ENCODE data around the gene FBXO42. TPM values are rescaled to one million over a fixed set of nuclear protein-coding genes. Genes with fewer than 3 reads are reported as not detected.

FBXO42 gene
- polyA plus RNA-seq, 3 donors, result 11.6 to 18.4 (median 16.9) TPM

- H3K9ac ChIP-seq (ENCODE audit: insufficient read depth, low read length, poor library complexity, severe bottlenecking), result no peak overlapping the region
- intact Hi-C loops (cut with micrococcal nuclease), result no loop called here
- H3K4me3 Mint-ChIP-seq, result peak overlapping the region in 1 of 2 donors; percentile 87
- H3K4me3 ChIP-seq (replicated peaks in 1 of 3; ENCODE audit: low read depth in 2 of 3, low read length in 3 of 3), result peak overlapping the region in 1 of 3 experiments; percentile 32
- no peaks in the 10 kb centered on the region for H4K20me1 ChIP-seq (ENCODE audit: insufficient read depth, low read length)
- H3K36me3 Mint-ChIP-seq, result peaks cover 7 to 10% of the 10 kb centered on the region in 2 donors
- peak in 1 of 3 donors; percentile 21 for DNase-seq
- H3K79me2 ChIP-seq (ENCODE audit: insufficient read depth, low read length), result no peaks in the 10 kb centered on the region
- no peak overlapping the region for H2AFZ ChIP-seq (ENCODE audit: insufficient read depth, low read depth, low read length, poor library complexity, severe bottlenecking)
- no peak overlapping the region for H3K27ac Mint-ChIP-seq
- H3K27me3 ChIP-seq (ENCODE audit: control insufficient read depth in 2 of 2, insufficient read depth in 2 of 2, low read length in 2 of 2), result peaks cover 18 to 48% of the 10 kb centered on the region in 2 donors
- H3K4me2 ChIP-seq (replicated peaks; ENCODE audit: extremely low read depth, low read length, poor library complexity, severe bottlenecking), result peak overlapping the region; percentile 39
- WGBS (ENCODE audit: insufficient coverage), result 40% methylated on average over 33 of the region's 46 CpGs
- H3K27me3 Mint-ChIP-seq (ENCODE audit: low read depth in 3 of 3), result peaks cover 38 to 52% (median 43%) of the 10 kb centered on the region in 3 donors
- peaks cover 19 to 22% of the 10 kb centered on the region in 2 donors for H3K9me3 ChIP-seq (replicated peaks in 1 of 2; ENCODE audit: control insufficient read depth in 1 of 2, insufficient read depth in 1 of 2, low read length in 2 of 2)
- peaks cover 26% of the 10 kb centered on the region for H3K4me1 Mint-ChIP-seq
- no peak for TF ChIP-seq CTCF (IDR thresholded peaks at IDR 0.05)
- peaks cover 15 to 18% of the 10 kb centered on the region in 2 donors for H3K4me1 ChIP-seq (ENCODE audit: control insufficient read depth in 1 of 2, insufficient read depth in 2 of 2, low read length in 2 of 2)
- H3K9me3 Mint-ChIP-seq, result peaks cover 6 to 23% (median 18%) of the 10 kb centered on the region in 7 donors
- no peaks in the 10 kb centered on the region for H3K36me3 ChIP-seq (replicated peaks in 1 of 2; ENCODE audit: control insufficient read depth in 1 of 2, insufficient read depth in 2 of 2, low read length in 2 of 2)
- no peak overlapping the region for H3K27ac ChIP-seq (ENCODE audit: low read depth in 1 of 2, low read length in 2 of 2)
Measured at GRCh38 chr1:16226490-16227179, 125.6 kb downstream of the FBXO42 start.

DNA sequence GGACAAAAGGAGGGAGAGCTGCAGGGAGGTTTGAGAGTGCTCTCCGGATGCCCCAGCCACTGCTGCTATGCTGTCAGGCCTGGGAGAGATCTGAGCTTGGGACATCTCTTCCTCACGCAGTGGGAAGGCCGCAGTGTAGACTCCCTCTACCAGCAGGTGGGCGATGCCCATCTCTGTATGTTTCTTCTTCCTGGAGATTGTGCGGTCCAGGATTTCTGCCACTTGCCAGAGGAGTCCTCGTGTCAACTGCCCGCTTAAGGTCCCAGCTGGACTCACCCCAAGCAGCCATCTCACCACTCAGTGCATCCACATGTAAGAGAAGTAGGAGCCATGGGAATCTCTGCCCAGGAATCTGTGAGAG lies 126.2 kb downstream of the FBXO42 start:
- Mint-ChIP-seq H3K4me3 (peak overlapping the region in 1 of 2 donors; percentile 87), H3K27ac (no peak overlapping the region), H3K36me3 (peaks cover 4 to 7% of the 10 kb centered on the region in 2 donors), H3K27me3 (ENCODE audit: low read depth in 3 of 3) (peaks cover 38 to 55% (median 47%) of the 10 kb centered on the region in 3 donors), H3K4me1 (peaks cover 26% of the 10 kb centered on the region), H3K9me3 (peaks cover 6 to 23% (median 18%) of the 10 kb centered on the region in 7 donors)
- Histone ChIP-seq H3K79me2 (ENCODE audit: insufficient read depth, low read length) (no peaks in the 10 kb centered on the region), H3K4me1 (ENCODE audit: control insufficient read depth in 1 of 2, insufficient read depth in 2 of 2, low read length in 2 of 2) (peaks cover 15 to 18% of the 10 kb centered on the region in 2 donors), H3K27me3 (ENCODE audit: control insufficient read depth in 2 of 2, insufficient read depth in 2 of 2, low read length in 2 of 2) (peaks cover 18 to 48% of the 10 kb centered on the region in 2 donors), H3K27ac (ENCODE audit: low read depth in 1 of 2, low read length in 2 of 2) (no peak overlapping the region), H3K36me3 (replicated peaks in 1 of 2; ENCODE audit: control insufficient read depth in 1 of 2, insufficient read depth in 2 of 2, low read length in 2 of 2) (no peaks in the 10 kb centered on the region), H3K9ac (ENCODE audit: insufficient read depth, low read length, poor library complexity, severe bottlenecking) (no peak overlapping the region), H2AFZ (ENCODE audit: insufficient read depth, low read depth, low read length, poor library complexity, severe bottlenecking) (no peak overlapping the region), H3K9me3 (replicated peaks in 1 of 2; ENCODE audit: control insufficient read depth in 1 of 2, insufficient read depth in 1 of 2, low read length in 2 of 2) (peaks cover 19 to 22% of the 10 kb centered on the region in 2 donors), H4K20me1 (ENCODE audit: insufficient read depth, low read length) (no peaks in the 10 kb centered on the region), H3K4me3 (replicated peaks in 1 of 3; ENCODE audit: low read depth in 2 of 3, low read length in 3 of 3) (no peak overlapping the region), H3K4me2 (replicated peaks; ENCODE audit: extremely low read depth, low read length, poor library complexity, severe bottlenecking) (no peak overlapping the region)
- no peak for DNase-seq
- WGBS (ENCODE audit: insufficient coverage), result 87% methylated on average over 5 of the region's 7 CpGs
- intact Hi-C loops (cut with micrococcal nuclease), result no loop called here
- TF ChIP-seq CTCF (IDR thresholded peaks at IDR 0.05), result no peak

Measured in CD14-positive monocyte (primary cell).